HCT116 (cell line): ENCODE data around the gene ARNT2.

Source experiments
- EGR1 ChIP-seq: IDR thresholded peaks from 2 replicates; pipeline ENCODE4 v1.6.1; 2012; ENCODE audit warnings: low read depth
- JUND ChIP-seq: IDR thresholded peaks from 2 replicates; pipeline ENCODE4 v1.6.1; 2012
- POLR2A ChIP-seq: IDR thresholded peaks from 2 replicates; pipeline ENCODE4 v1.7.0; 2011; ENCODE audit warnings: borderline replicate concordance; ENCODE audit not compliant: insufficient read depth, insufficient read length; ENCODE audit errors: extremely low read depth
- SIN3A ChIP-seq: IDR thresholded peaks from 2 replicates; pipeline ENCODE4 v1.6.1; 2012; ENCODE audit warnings: low read depth
- SP1 ChIP-seq: IDR thresholded peaks from 2 replicates; pipeline ENCODE4 v1.6.1; 2012; ENCODE audit warnings: low read depth
- ZBTB33 ChIP-seq: IDR thresholded peaks from 2 replicates; pipeline ENCODE4 v1.6.1; 2011; ENCODE audit warnings: mild to moderate bottlenecking, low read length, moderate library complexity; ENCODE audit not compliant: insufficient replicate concordance; ENCODE audit errors: extremely low read depth
- TF ChIP-seq, protein P1 (sequence below), 3 experiments: fragments of 200-600 bp in 1 of 3; sonication (generic) in 1 of 3; IDR thresholded peaks in 2 of 3; conservative IDR thresholded peaks in 1 of 3; 2 replicates each; pipeline ENCODE4 v1.5.1; 2012 to 2017; ENCODE audit warnings: low read depth in 2 of 3, low read length in 2 of 3, antibody characterized with exemption in 1 of 3, borderline replicate concordance in 1 of 3, control low read depth in 1 of 3, mild to moderate bottlenecking in 1 of 3, mixed read lengths in 1 of 3, mixed run types in 1 of 3, moderate library complexity in 1 of 3; ENCODE audit not compliant: insufficient read depth in 1 of 3
- TF ChIP-seq, protein P2 (sequence below): IDR thresholded peaks from 2 replicates; pipeline ENCODE4 v1.6.1; 2012

GRCh38 chr15:80462111-80462510 is 57.9 kb downstream of the ARNT2 start:
- TF ChIP-seq ZBTB33 = no peak
- TF ChIP-seq EGR1 = no peak
- TF ChIP-seq, protein P1, sequence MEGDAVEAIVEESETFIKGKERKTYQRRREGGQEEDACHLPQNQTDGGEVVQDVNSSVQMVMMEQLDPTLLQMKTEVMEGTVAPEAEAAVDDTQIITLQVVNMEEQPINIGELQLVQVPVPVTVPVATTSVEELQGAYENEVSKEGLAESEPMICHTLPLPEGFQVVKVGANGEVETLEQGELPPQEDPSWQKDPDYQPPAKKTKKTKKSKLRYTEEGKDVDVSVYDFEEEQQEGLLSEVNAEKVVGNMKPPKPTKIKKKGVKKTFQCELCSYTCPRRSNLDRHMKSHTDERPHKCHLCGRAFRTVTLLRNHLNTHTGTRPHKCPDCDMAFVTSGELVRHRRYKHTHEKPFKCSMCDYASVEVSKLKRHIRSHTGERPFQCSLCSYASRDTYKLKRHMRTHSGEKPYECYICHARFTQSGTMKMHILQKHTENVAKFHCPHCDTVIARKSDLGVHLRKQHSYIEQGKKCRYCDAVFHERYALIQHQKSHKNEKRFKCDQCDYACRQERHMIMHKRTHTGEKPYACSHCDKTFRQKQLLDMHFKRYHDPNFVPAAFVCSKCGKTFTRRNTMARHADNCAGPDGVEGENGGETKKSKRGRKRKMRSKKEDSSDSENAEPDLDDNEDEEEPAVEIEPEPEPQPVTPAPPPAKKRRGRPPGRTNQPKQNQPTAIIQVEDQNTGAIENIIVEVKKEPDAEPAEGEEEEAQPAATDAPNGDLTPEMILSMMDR (IDR thresholded peaks at IDR 0.05 in 2 of 3, conservative IDR thresholded peaks at IDR 0.05 in 1 of 3; ENCODE audit: borderline replicate concordance in 1 of 3, insufficient read depth in 1 of 3, low read depth in 2 of 3, low read length in 2 of 3) = no peak
- TF ChIP-seq POLR2A = no peak
- no peak for TF ChIP-seq SP1
- TF ChIP-seq JUND = no peak
- no peak for TF ChIP-seq SIN3A
- TF ChIP-seq, protein P2, sequence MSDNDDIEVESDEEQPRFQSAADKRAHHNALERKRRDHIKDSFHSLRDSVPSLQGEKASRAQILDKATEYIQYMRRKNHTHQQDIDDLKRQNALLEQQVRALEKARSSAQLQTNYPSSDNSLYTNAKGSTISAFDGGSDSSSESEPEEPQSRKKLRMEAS = no peak
